ENCODE results near the gene SF1. TPM values are rescaled to one million over a fixed set of nuclear protein-coding genes. Genes with fewer than 3 reads are reported as not detected.

Gene SF1
- total RNA-seq, 1 donor = 95.9 TPM

GRCh38 chr11:64764040-64764611, 14.2 kb downstream of the SF1 start:
- no peak for TF ChIP-seq CTCF (IDR thresholded peaks at IDR 0.05; ENCODE audit: insufficient read depth, low read depth, low read length)
- H3K4me3 ChIP-seq (ENCODE audit: low read depth, low read length) = no peak overlapping the region
- DNase-seq (ENCODE audit: low read depth) = no peak

- no peak overlapping the region for H3K4me3 ChIP-seq (ENCODE audit: low read depth, low read length)
- no peak for TF ChIP-seq CTCF (IDR thresholded peaks at IDR 0.05; ENCODE audit: insufficient read depth, low read depth, low read length)
- DNase-seq (ENCODE audit: low read depth) = no peak
These were observed 14.8 kb downstream of the SF1 start for GRCh38 chr11:64763526-64764039.

- no peak for TF ChIP-seq CTCF (IDR thresholded peaks at IDR 0.05; ENCODE audit: insufficient read depth, low read depth, low read length)
- DNase-seq (ENCODE audit: low read depth) = peak; percentile 46
- no peak overlapping the region for H3K4me3 ChIP-seq (ENCODE audit: low read depth, low read length)
These were observed 15.4 kb downstream of the SF1 start for GRCh38 chr11:64762674-64763525.

- no peak overlapping the region for H3K4me3 ChIP-seq (ENCODE audit: low read depth, low read length)
- DNase-seq (ENCODE audit: low read depth) = no peak
- TF ChIP-seq CTCF (IDR thresholded peaks at IDR 0.05; ENCODE audit: insufficient read depth, low read depth, low read length) = no peak
These were observed 16.1 kb downstream of the SF1 start for GRCh38 chr11:64762277-64762673.

DNA sequence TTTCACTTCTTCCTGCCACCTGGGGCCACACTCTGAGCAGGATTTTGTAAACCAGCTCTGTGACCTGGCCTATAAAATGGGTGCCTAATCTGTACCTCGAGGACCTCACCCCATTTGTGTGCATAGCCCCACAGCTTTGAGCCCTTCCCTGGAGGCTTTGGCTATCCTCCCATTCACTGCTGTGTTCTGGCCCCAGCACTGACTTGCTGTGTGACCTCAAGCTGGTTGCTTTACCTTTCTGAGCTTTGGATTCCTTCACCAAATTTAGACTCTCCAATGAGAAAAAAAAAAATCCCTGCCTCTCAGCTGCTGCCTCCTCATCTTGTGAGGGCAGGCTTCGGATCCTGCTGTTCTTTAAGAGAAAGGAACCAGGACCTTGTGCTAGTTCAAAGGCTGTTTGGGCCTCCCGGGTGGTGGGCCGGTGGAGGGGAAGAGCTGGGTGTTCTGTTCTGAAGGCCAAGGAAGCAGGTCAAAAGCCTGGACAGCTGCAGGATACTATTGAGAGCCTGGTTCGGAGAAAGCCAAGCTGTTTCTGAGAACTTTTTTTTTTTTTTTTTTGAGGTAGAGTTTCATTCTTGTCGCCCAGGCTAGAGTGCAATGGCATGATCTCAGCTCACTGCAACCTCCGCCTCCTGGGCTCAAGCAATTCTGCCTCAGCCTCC, 17.5 kb downstream of the SF1 start:
- no peak for DNase-seq (ENCODE audit: low read depth)
- TF ChIP-seq CTCF (IDR thresholded peaks at IDR 0.05; ENCODE audit: insufficient read depth, low read depth, low read length) = no peak
- H3K4me3 ChIP-seq (ENCODE audit: low read depth, low read length) = no peak overlapping the region

GRCh38 chr11:64759722-64760719, 18.3 kb downstream of the SF1 start, which contains the start of gene PYGM:
TSS of gene PYGM (minus strand) at chr11:64759974. CDS start at chr11:64759898, 76 bp downstream.
- no peak within 1 kb of the TSS for H3K4me3 ChIP-seq (ENCODE audit: low read depth, low read length)
- TF ChIP-seq CTCF (IDR thresholded peaks at IDR 0.05; ENCODE audit: insufficient read depth, low read depth, low read length) = no peak
- DNase-seq (ENCODE audit: low read depth) = peak; percentile 58
